ENCODE measurements around the gene PPM1B. TPM values are rescaled to one million over a fixed set of nuclear protein-coding genes. Genes with fewer than 3 reads are reported as not detected.

Gene PPM1B
- polyA plus RNA-seq (2013): 41.5 TPM

GRCh38 chr2:44168681-44169154, at the start of gene PPM1B:
Gene PPM1B, plus strand, starts transcription at chr2:44168875. Its CDS starts 32,325 bp downstream, at chr2:44201200.
- Histone ChIP-seq H3K4me1 (ENCODE audit: control extremely low read depth in 1 of 4, control insufficient read depth in 4 of 4, insufficient read depth in 4 of 4, low read length in 3 of 4) (peaks cover 14 to 30% (median 22%) of the 10 kb centered on the region in 4 experiments), H3K4me3 (ENCODE audit: control insufficient read depth in 1 of 7, extremely low read depth in 1 of 7, insufficient read depth in 4 of 7, low read depth in 2 of 7, low read length in 6 of 7) (peak within 1 kb of the TSS; percentile 83 to 98 (median 93)), H3K9me3 (ENCODE audit: control extremely low read depth in 1 of 5, control insufficient read depth in 4 of 5, insufficient read depth in 2 of 5, low read depth in 1 of 5, low read length in 4 of 5) (no peaks in the 10 kb centered on the region), H3K27ac (ENCODE audit: insufficient read depth in 1 of 2, low read depth in 1 of 2, low read length in 2 of 2, poor library complexity in 1 of 2, severe bottlenecking in 2 of 2) (peak within 1 kb of the TSS; percentile 95 to 98), H3K36me3 (ENCODE audit: control insufficient read depth in 4 of 4, insufficient read depth in 4 of 4, low read length in 3 of 4) (no peaks in the 10 kb centered on the region), H3K27me3 (replicated peaks in 2 of 5; ENCODE audit: control insufficient read depth in 4 of 5, insufficient read depth in 5 of 5, low read length in 4 of 5) (no peaks in the 10 kb centered on the region)
- POLR2A ChIA-PET: interaction anchor here (1.3 kb wide), 1 partner anchor 18 kb away, joined by 3 read pairs; no protein-coding TSS in a partner anchor
- no peak for DNase-seq
- CTCF ChIA-PET: interaction anchor here (1.5 kb wide), 1 partner anchor 81 kb away, joined by 4 read pairs; no protein-coding TSS in a partner anchor
- 0% methylated on average over 49 of the region's 49 CpGs for WGBS (ENCODE audit: insufficient coverage)

DNA sequence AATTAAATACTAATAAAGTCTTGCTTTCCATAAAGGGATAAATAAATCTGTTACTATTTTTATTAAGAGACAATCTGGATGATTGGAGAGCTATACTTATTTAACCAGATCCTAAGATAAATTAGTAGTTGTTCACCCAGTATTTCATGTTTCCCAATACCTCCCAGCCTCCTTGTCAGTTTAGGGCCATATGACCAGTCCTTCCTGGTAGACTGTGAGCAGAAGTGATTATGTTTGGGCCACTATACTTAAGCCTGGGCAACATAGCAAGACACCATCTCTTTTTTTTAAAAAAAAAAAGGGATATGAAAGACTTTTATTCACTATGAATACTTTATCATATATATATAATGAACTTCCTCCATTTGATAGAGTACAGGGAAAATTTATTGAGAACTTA, 48.8 kb upstream of the PPM1B start:
- Histone ChIP-seq H3K27me3 (replicated peaks in 2 of 5; ENCODE audit: control insufficient read depth in 4 of 5, insufficient read depth in 5 of 5, low read length in 4 of 5) (no peaks in the 10 kb centered on the region), H3K9me3 (ENCODE audit: control extremely low read depth in 1 of 5, control insufficient read depth in 4 of 5, insufficient read depth in 2 of 5, low read depth in 1 of 5, low read length in 4 of 5) (no peaks in the 10 kb centered on the region), H3K4me1 (ENCODE audit: control extremely low read depth in 1 of 4, control insufficient read depth in 4 of 4, insufficient read depth in 4 of 4, low read length in 3 of 4) (peaks cover 10 to 44% (median 27%) of the 10 kb centered on the region in 4 experiments), H3K27ac (ENCODE audit: insufficient read depth in 1 of 2, low read depth in 1 of 2, low read length in 2 of 2, poor library complexity in 1 of 2, severe bottlenecking in 2 of 2) (no peak overlapping the region), H3K4me3 (ENCODE audit: control insufficient read depth in 1 of 7, extremely low read depth in 1 of 7, insufficient read depth in 4 of 7, low read depth in 2 of 7, low read length in 6 of 7) (no peak overlapping the region), H3K36me3 (ENCODE audit: control insufficient read depth in 4 of 4, insufficient read depth in 4 of 4, low read length in 3 of 4) (no peaks in the 10 kb centered on the region)
- POLR2A ChIA-PET: interaction anchor here (0.7 kb wide), 2 partner anchors 19 to 29 kb away, joined by 3 read pairs; no protein-coding TSS in a partner anchor
- peak in 1 of 3 donors; percentile 30 for DNase-seq
- CTCF ChIA-PET: interaction anchor here (1.5 to 1.9 kb wide), 3 partner anchors 26 to 32 kb away, joined by 4 to 6 read pairs (median 4); no protein-coding TSS in a partner anchor

- WGBS (ENCODE audit: insufficient coverage): 0% methylated on average over 1 of the region's 2 CpGs
- Histone ChIP-seq H3K27me3 (replicated peaks in 2 of 5; ENCODE audit: control insufficient read depth in 4 of 5, insufficient read depth in 5 of 5, low read length in 4 of 5) (no peaks in the 10 kb centered on the region), H3K4me1 (ENCODE audit: control extremely low read depth in 1 of 4, control insufficient read depth in 4 of 4, insufficient read depth in 4 of 4, low read length in 3 of 4) (peaks cover 10 to 48% (median 27%) of the 10 kb centered on the region in 4 experiments), H3K4me3 (ENCODE audit: control insufficient read depth in 1 of 7, extremely low read depth in 1 of 7, insufficient read depth in 4 of 7, low read depth in 2 of 7, low read length in 6 of 7) (no peak overlapping the region), H3K27ac (ENCODE audit: insufficient read depth in 1 of 2, low read depth in 1 of 2, low read length in 2 of 2, poor library complexity in 1 of 2, severe bottlenecking in 2 of 2) (peak overlapping the region in 1 of 2 experiments; percentile 55), H3K9me3 (ENCODE audit: control extremely low read depth in 1 of 5, control insufficient read depth in 4 of 5, insufficient read depth in 2 of 5, low read depth in 1 of 5, low read length in 4 of 5) (no peaks in the 10 kb centered on the region), H3K36me3 (ENCODE audit: control insufficient read depth in 4 of 4, insufficient read depth in 4 of 4, low read length in 3 of 4) (no peaks in the 10 kb centered on the region)
- POLR2A ChIA-PET: interaction anchor here (1.0 kb wide), 1 partner anchor 10 kb away, joined by 5 read pairs; no protein-coding TSS in a partner anchor
- CTCF ChIA-PET: interaction anchor here (1.5 to 1.9 kb wide), 3 partner anchors 27 to 32 kb away, joined by 4 to 6 read pairs (median 4); no protein-coding TSS in a partner anchor
- peak; percentile 83 to 96 (median 95) for DNase-seq
These were observed 48.2 kb upstream of the PPM1B start for GRCh38 chr2:44120428-44120827.

GRCh38 chr2:44121899-44122298, 46.8 kb upstream of the PPM1B start:
- Histone ChIP-seq H3K4me1 (ENCODE audit: control extremely low read depth in 1 of 4, control insufficient read depth in 4 of 4, insufficient read depth in 4 of 4, low read length in 3 of 4) (peaks cover 10 to 63% (median 33%) of the 10 kb centered on the region in 4 experiments), H3K9me3 (ENCODE audit: control extremely low read depth in 1 of 5, control insufficient read depth in 4 of 5, insufficient read depth in 2 of 5, low read depth in 1 of 5, low read length in 4 of 5) (no peaks in the 10 kb centered on the region), H3K27me3 (replicated peaks in 2 of 5; ENCODE audit: control insufficient read depth in 4 of 5, insufficient read depth in 5 of 5, low read length in 4 of 5) (no peaks in the 10 kb centered on the region), H3K27ac (ENCODE audit: insufficient read depth in 1 of 2, low read depth in 1 of 2, low read length in 2 of 2, poor library complexity in 1 of 2, severe bottlenecking in 2 of 2) (no peak overlapping the region), H3K36me3 (ENCODE audit: control insufficient read depth in 4 of 4, insufficient read depth in 4 of 4, low read length in 3 of 4) (no peaks in the 10 kb centered on the region), H3K4me3 (ENCODE audit: control insufficient read depth in 1 of 7, extremely low read depth in 1 of 7, insufficient read depth in 4 of 7, low read depth in 2 of 7, low read length in 6 of 7) (no peak overlapping the region)
- whole genome bisulfite sequencing (ENCODE audit: insufficient coverage): 94% methylated on average over 2 of the region's 3 CpGs
- ChIA-PET CTCF (no interaction called here), POLR2A (no interaction called here)
- DNase-seq: no peak

DNA sequence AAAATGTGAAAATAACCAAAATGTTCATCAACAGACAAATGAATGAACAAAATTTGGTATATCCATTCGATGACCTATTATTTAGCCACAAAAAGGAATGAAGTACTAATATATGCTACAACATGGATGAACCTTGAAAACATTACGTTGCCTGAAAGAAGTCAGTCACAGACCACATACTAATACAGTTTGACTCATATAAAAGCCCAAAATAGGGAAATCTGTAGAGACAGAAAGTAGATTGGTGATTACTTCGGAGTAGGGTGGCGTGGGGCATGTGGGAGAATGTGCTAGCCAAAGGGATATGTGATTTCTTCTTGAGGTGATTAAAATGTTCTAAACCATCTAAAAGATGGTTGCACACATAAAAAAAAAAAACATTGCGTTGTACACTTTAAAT, 44.2 kb upstream of the PPM1B start:
- no peak for DNase-seq
- no peaks in the 10 kb centered on the region for H3K27me3 ChIP-seq (replicated peaks in 2 of 5; ENCODE audit: control insufficient read depth in 4 of 5, insufficient read depth in 5 of 5, low read length in 4 of 5)
- H3K27ac ChIP-seq (ENCODE audit: insufficient read depth in 1 of 2, low read depth in 1 of 2, low read length in 2 of 2, poor library complexity in 1 of 2, severe bottlenecking in 2 of 2): no peak overlapping the region
- ChIA-PET CTCF (no interaction called here), POLR2A (no interaction called here)
- no peaks in the 10 kb centered on the region for H3K36me3 ChIP-seq (ENCODE audit: control insufficient read depth in 4 of 4, insufficient read depth in 4 of 4, low read length in 3 of 4)
- H3K4me1 ChIP-seq (ENCODE audit: control extremely low read depth in 1 of 4, control insufficient read depth in 4 of 4, insufficient read depth in 4 of 4, low read length in 3 of 4): peaks cover 9 to 54% (median 31%) of the 10 kb centered on the region in 4 experiments
- H3K9me3 ChIP-seq (ENCODE audit: control extremely low read depth in 1 of 5, control insufficient read depth in 4 of 5, insufficient read depth in 2 of 5, low read depth in 1 of 5, low read length in 4 of 5): no peaks in the 10 kb centered on the region
- no CpG with 5 or more reads among the region's 5 CpGs for WGBS (ENCODE audit: insufficient coverage)
- H3K4me3 ChIP-seq (ENCODE audit: control insufficient read depth in 1 of 7, extremely low read depth in 1 of 7, insufficient read depth in 4 of 7, low read depth in 2 of 7, low read length in 6 of 7): no peak overlapping the region

DNA sequence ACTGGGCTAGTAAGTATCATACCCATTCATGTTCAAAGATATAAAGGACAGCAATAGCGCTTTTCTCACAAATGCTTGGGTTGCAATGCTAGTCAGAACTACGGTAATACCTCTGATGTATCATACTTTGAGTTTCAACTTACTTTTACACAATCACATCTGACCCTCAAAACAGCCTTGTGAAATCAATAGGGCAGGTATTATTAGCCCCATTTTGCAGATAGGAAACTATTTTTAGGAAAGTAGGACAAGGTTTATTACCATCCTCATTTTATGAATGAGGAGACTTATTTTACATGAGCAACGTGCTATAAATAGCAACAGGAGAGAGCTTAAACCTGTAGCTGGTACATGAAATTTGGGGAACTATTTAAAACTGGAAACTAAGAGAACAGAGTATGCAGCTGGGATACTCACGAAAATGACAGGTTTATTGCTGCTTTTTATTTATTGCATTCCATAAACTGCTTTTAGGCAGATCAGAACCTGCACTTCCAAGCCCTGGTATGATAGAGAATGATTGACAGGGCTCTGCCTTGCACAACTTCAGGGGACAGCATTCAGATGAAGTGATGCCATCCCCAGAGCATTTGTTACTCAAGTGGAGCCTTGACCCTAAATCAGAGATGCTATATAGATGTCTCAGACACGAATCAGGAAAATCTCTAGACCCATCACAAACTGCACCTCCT, 42.4 kb upstream of the PPM1B start:
- H3K9me3 ChIP-seq (ENCODE audit: control extremely low read depth in 1 of 5, control insufficient read depth in 4 of 5, insufficient read depth in 2 of 5, low read depth in 1 of 5, low read length in 4 of 5): peaks cover 0 to 1% (median 0%) of the 10 kb centered on the region in 5 experiments
- 53% methylated on average over 4 of the region's 5 CpGs for WGBS (ENCODE audit: insufficient coverage)
- ChIA-PET CTCF (no interaction called here), POLR2A (no interaction called here)
- no peak overlapping the region for H3K4me3 ChIP-seq (ENCODE audit: control insufficient read depth in 1 of 7, extremely low read depth in 1 of 7, insufficient read depth in 4 of 7, low read depth in 2 of 7, low read length in 6 of 7)
- H3K27ac ChIP-seq (ENCODE audit: insufficient read depth in 1 of 2, low read depth in 1 of 2, low read length in 2 of 2, poor library complexity in 1 of 2, severe bottlenecking in 2 of 2): no peak overlapping the region
- DNase-seq: peak in 2 of 3 donors; percentile 33 to 50
- H3K4me1 ChIP-seq (ENCODE audit: control extremely low read depth in 1 of 4, control insufficient read depth in 4 of 4, insufficient read depth in 4 of 4, low read length in 3 of 4): peaks cover 6 to 56% (median 24%) of the 10 kb centered on the region in 4 experiments
- no peaks in the 10 kb centered on the region for H3K36me3 ChIP-seq (ENCODE audit: control insufficient read depth in 4 of 4, insufficient read depth in 4 of 4, low read length in 3 of 4)
- H3K27me3 ChIP-seq (replicated peaks in 2 of 5; ENCODE audit: control insufficient read depth in 4 of 5, insufficient read depth in 5 of 5, low read length in 4 of 5): no peaks in the 10 kb centered on the region

- ChIA-PET CTCF (interaction anchor here (0.6 kb wide), 1 partner anchor 33 kb away, joined by 3 read pairs; no protein-coding TSS in a partner anchor), POLR2A (interaction anchor here (0.6 to 1.4 kb wide), 3 partner anchors 10 to 843 kb away, joined by 3 to 5 read pairs (median 3); no protein-coding TSS in a partner anchor)
- Histone ChIP-seq H3K27me3 (replicated peaks in 2 of 5; ENCODE audit: control insufficient read depth in 4 of 5, insufficient read depth in 5 of 5, low read length in 4 of 5) (no peaks in the 10 kb centered on the region), H3K27ac (ENCODE audit: insufficient read depth in 1 of 2, low read depth in 1 of 2, low read length in 2 of 2, poor library complexity in 1 of 2, severe bottlenecking in 2 of 2) (no peak overlapping the region), H3K4me3 (ENCODE audit: control insufficient read depth in 1 of 7, extremely low read depth in 1 of 7, insufficient read depth in 4 of 7, low read depth in 2 of 7, low read length in 6 of 7) (no peak overlapping the region), H3K36me3 (ENCODE audit: control insufficient read depth in 4 of 4, insufficient read depth in 4 of 4, low read length in 3 of 4) (no peaks in the 10 kb centered on the region), H3K9me3 (ENCODE audit: control extremely low read depth in 1 of 5, control insufficient read depth in 4 of 5, insufficient read depth in 2 of 5, low read depth in 1 of 5, low read length in 4 of 5) (peaks cover 0 to 12% (median 0%) of the 10 kb centered on the region in 5 experiments), H3K4me1 (ENCODE audit: control extremely low read depth in 1 of 4, control insufficient read depth in 4 of 4, insufficient read depth in 4 of 4, low read length in 3 of 4) (peaks cover 2 to 32% (median 13%) of the 10 kb centered on the region in 4 experiments)
- no CpG with 5 or more reads among the region's 4 CpGs for WGBS (ENCODE audit: insufficient coverage)
- peak in 2 of 3 donors; percentile 42 to 65 for DNase-seq
These were observed 38.2 kb upstream of the PPM1B start for GRCh38 chr2:44130441-44130840.

Data from common myeloid progenitor, CD34-positive (primary cell).